Panc1 (cell line): ENCODE data around the gene CD72.

Source experiments
- CTCF ChIP-seq: fragments of 450-650 bp; IDR thresholded peaks from 2 replicates; pipeline ENCODE4 v1.5.1; 2017; ENCODE audit warnings: mild to moderate bottlenecking
- POLR2AphosphoS5 ChIP-seq: IDR thresholded peaks from 2 replicates; pipeline ENCODE4 v1.6.1; 2012; ENCODE audit warnings: mild to moderate bottlenecking, low read depth, low read length, moderate library complexity
- SIN3A ChIP-seq: IDR thresholded peaks from 2 replicates; pipeline ENCODE4 v1.6.1; 2012; ENCODE audit warnings: low read depth, mild to moderate bottlenecking, low read length, moderate library complexity, borderline replicate concordance; ENCODE audit not compliant: insufficient read depth

DNA sequence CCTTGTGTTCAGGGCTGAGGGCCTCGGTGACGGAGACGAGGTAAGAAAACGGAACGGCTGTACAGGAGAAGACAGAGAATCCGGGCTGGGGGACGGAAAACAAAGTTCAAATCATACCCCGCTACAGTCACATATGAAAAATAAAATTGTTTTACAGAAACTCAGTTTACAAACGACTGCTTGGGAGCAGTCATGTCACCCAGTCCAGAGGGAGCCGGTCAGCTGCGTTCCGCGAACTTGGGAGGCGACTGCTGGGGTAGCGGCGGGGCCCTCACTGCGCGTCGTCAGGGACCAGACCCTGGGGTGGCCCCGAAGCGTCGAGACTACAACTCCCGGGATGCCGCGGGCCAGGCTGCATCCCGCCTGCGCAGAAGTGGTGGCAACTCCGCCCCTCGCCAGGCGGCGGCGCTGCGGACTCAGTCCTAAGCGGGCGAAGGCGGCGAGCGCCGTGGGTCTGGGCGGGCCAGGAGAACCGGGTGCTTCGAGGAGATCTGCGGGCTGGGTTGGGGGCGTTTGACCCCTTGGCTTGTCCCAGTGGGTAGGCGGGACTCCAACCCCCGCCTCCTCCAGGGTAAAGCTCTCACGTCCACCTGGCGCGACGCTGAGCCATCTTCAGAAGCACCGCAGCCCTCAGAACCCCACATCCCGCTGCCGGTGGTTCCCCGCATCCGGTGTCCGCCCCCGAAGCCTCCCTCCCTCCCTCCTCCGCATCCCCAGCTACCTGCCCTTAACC is 28.5 kb upstream of the CD72 start:
- no peak for TF ChIP-seq CTCF
- peak; percentile 73 for TF ChIP-seq POLR2AphosphoS5
- peak; percentile 33; the same call in 1 of the 2 replicates for TF ChIP-seq SIN3A
